Subcutaneous adipose tissue (tissue), 4 donors: ENCODE data around the gene ULBP2. TPM values are rescaled to one million over a fixed set of nuclear protein-coding genes. Genes with fewer than 3 reads are reported as not detected.

Experiments
- CTCF ChIP-seq: fragments of 450-650 bp; IDR thresholded peaks from one replicate; pipeline ENCODE4 v1.5.1; 2016; ENCODE audit warnings: low read depth, mild to moderate bottlenecking, control low read depth, antibody characterized with exemption, moderate library complexity
- total RNA-seq, 4 donors: library from RNA; depleted of rRNA; stranded (reverse); fragments of >200 nt; gene quantifications; one replicate each; pipeline ENCODE4 v1.1.0, GENCODE V29; 2016

ULBP2 gene
- total RNA-seq, 4 donors from 2014 or later, result 0.34 to 4.1 (median 0.60) TPM

GRCh38 chr6:149904661-149905370 is 37.0 kb upstream of the ULBP2 start:
- TF ChIP-seq CTCF, result no peak

GRCh38 chr6:149905371-149905910 is 36.4 kb upstream of the ULBP2 start:
- no peak for TF ChIP-seq CTCF

- no peak for TF ChIP-seq CTCF
Measured at GRCh38 chr6:149905911-149906371, 35.9 kb upstream of the ULBP2 start.

- TF ChIP-seq CTCF, result no peak
Measured at GRCh38 chr6:149906405-149906804, 35.4 kb upstream of the ULBP2 start.

GRCh38 chr6:149907317-149907716 is 34.5 kb upstream of the ULBP2 start:
- no peak for TF ChIP-seq CTCF

GRCh38 chr6:149909701-149910470 is 31.9 kb upstream of the ULBP2 start:
- TF ChIP-seq CTCF, result no peak

- no peak for TF ChIP-seq CTCF
Measured at GRCh38 chr6:149910721-149911151, 31.1 kb upstream of the ULBP2 start.
